HFFc6 (cell line): ENCODE results near the gene TXNRD2. TPM values are rescaled to one million over a fixed set of nuclear protein-coding genes. Genes with fewer than 3 reads are reported as not detected.

Experiments used
- DNase-seq: peaks from one replicate; pipeline ENCODE4 v3.0.0-alpha.2; 2018
- H3K27ac Mint-ChIP-seq: 2 replicates; pipeline ENCODE4 v1.8.0; 2020; ENCODE audit warnings: mild to moderate bottlenecking, mixed read lengths
- H3K27me3 Mint-ChIP-seq: 2 replicates; pipeline ENCODE4 v1.8.0; 2021; ENCODE audit warnings: mild to moderate bottlenecking, moderate library complexity, mixed read lengths; ENCODE audit not compliant: insufficient read depth
- H3K36me3 Mint-ChIP-seq: 2 replicates; pipeline ENCODE4 v1.8.0; 2021; ENCODE audit warnings: low read depth, mixed read lengths
- H3K4me1 Mint-ChIP-seq: 2 replicates; pipeline ENCODE4 v1.8.0; 2020; ENCODE audit warnings: low read depth, mixed read lengths
- H3K4me3 Mint-ChIP-seq: 2 replicates; pipeline ENCODE4 v1.8.0; 2020; ENCODE audit warnings: mild to moderate bottlenecking, moderate library complexity, mixed read lengths
- H3K9me3 Mint-ChIP-seq: 2 replicates; pipeline ENCODE4 v1.8.0; 2020; ENCODE audit warnings: mild to moderate bottlenecking, mixed read lengths
- CTCF ChIP-seq: fragments of 200-600 bp; sonication (generic); IDR thresholded peaks from 2 replicates; pipeline ENCODE4 v1.5.0; 2021; ENCODE audit warnings: antibody characterized with exemption, mild to moderate bottlenecking
- total RNA-seq, 6 experiments: library from RNA; stranded (reverse); fragmentation: NEBNext Ultra II Directional; extraction: Animal tissue kit (Norgen Biotek cat#: 25700); gene quantifications; 2 replicates in 1 of 6; 3 replicates in 5 of 6; pipeline ENCODE4 v1.2.3, GENCODE V29; 2021

The TXNRD2 gene
- total RNA-seq, 6 experiments from 2014 or later: 24.8 to 30.6 (median 28.3) TPM

GRCh38 chr22:19973551-19974267, 32.1 kb upstream of the TXNRD2 start:
- peaks cover 3% of the 10 kb centered on the region; the same call in 1 of the 2 replicates for H3K27me3 Mint-ChIP-seq
- H3K4me1 Mint-ChIP-seq: no peaks in the 10 kb centered on the region
- no peak overlapping the region for H3K27ac Mint-ChIP-seq
- H3K36me3 Mint-ChIP-seq: no peaks in the 10 kb centered on the region
- no peak overlapping the region for H3K4me3 Mint-ChIP-seq
- H3K9me3 Mint-ChIP-seq: no peaks in the 10 kb centered on the region
- no peak for TF ChIP-seq CTCF
- no peak for DNase-seq

GRCh38 chr22:19972652-19973550, 31.3 kb upstream of the TXNRD2 start:
- H3K9me3 Mint-ChIP-seq: no peaks in the 10 kb centered on the region
- no peaks in the 10 kb centered on the region for H3K36me3 Mint-ChIP-seq
- H3K4me1 Mint-ChIP-seq: no peaks in the 10 kb centered on the region
- H3K4me3 Mint-ChIP-seq: no peak overlapping the region
- H3K27ac Mint-ChIP-seq: no peak overlapping the region
- H3K27me3 Mint-ChIP-seq: peaks cover 3% of the 10 kb centered on the region; the same call in 1 of the 2 replicates
- TF ChIP-seq CTCF: no peak
- no peak for DNase-seq

DNA sequence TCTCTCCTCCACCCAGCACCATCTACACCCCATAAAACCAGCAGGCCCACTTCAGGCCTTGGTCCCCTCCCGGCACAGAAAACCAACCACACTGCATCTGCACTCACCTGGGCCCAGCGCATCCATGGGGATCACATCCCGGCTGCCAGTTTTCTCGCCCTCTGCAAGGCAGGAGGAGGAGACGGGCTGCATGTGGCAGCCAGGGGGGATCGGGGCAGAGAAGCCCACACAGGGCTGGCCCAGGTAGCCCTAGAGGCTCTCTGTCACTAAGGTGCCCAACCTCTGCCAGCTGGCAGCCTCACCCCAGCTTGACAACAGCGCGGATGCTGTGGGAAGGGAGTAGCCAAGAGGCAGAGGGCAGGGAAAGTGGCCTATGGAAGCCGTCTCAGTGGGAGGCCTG, 30.6 kb upstream of the TXNRD2 start:
- Mint-ChIP-seq H3K36me3 (no peaks in the 10 kb centered on the region), H3K27me3 (peaks cover 3% of the 10 kb centered on the region; the same call in 1 of the 2 replicates), H3K9me3 (no peaks in the 10 kb centered on the region), H3K4me3 (no peak overlapping the region), H3K4me1 (no peaks in the 10 kb centered on the region), H3K27ac (no peak overlapping the region)
- no peak for DNase-seq
- TF ChIP-seq CTCF: no peak

DNA sequence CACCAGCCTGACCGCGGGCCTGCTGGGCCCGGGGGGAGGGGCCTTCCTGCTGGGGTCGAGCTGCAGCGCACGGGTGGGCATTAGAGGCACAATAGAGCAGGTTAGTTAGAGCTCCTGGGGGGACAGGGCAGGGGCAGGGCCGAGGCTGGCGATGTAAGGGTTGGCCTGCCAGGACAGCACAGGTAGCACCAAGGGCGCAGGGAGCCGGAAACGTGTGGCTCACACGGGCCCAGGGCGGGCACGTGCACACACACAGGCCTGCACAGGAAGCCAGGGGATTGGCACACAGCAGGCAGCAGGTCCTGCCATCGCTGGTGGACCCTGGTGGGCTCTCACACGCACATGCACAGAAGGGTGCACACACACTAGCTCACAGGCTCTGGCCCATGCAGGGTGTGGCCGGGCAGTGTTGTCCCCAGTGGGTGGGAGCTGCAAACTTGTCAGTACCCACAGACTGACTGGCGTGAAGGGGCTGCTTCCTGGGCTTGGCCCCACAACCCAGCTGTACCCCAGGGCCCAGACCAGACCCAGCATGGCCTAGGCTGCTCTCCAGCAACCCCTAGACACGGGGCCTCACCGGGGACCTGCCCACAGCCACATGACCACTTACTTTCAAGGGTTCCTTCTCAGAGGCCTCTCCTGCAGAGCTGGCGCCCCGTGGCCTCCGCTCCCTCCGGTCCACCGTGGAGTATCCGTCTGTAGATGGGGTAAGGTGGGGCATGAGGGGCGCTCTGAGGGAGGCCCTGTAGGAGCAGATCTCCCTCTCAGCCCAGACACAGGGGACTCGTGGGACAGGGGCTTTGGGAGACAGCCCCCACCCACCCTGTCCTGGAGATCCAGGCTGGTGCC, 29.9 kb upstream of the TXNRD2 start:
- Mint-ChIP-seq H3K4me1 (no peaks in the 10 kb centered on the region), H3K36me3 (no peaks in the 10 kb centered on the region), H3K9me3 (no peaks in the 10 kb centered on the region), H3K27me3 (peaks cover 3% of the 10 kb centered on the region; the same call in 1 of the 2 replicates), H3K4me3 (no peak overlapping the region), H3K27ac (no peak overlapping the region)
- no peak for DNase-seq
- TF ChIP-seq CTCF: no peak
